Activated naive CD8-positive, alpha-beta T cell treated with anti-CD3 and anti-CD28 coated beads for 36 hours (primary cell): Measurements from ENCODE around the gene CCNA2. TPM values are rescaled to one million over a fixed set of nuclear protein-coding genes. Genes with fewer than 3 reads are reported as not detected.

Experiments
- DNase-seq: peaks from one replicate; pipeline ENCODE4 v3.0.0; 2021
- H3K27ac Mint-ChIP-seq: one replicate; pipeline ENCODE4 v1.8.0; 2022; ENCODE audit warnings: mild to moderate bottlenecking, moderate library complexity, mixed read lengths
- H3K27me3 Mint-ChIP-seq: one replicate; pipeline ENCODE4 v1.8.0; 2022; ENCODE audit warnings: mild to moderate bottlenecking, mixed read lengths
- H3K36me3 Mint-ChIP-seq: one replicate; pipeline ENCODE4 v1.8.0; 2021; ENCODE audit warnings: mild to moderate bottlenecking, mixed read lengths
- H3K4me1 Mint-ChIP-seq: one replicate; pipeline ENCODE4 v1.8.0; 2021; ENCODE audit warnings: mixed read lengths
- H3K4me3 Mint-ChIP-seq: one replicate; pipeline ENCODE4 v1.8.0; 2022; ENCODE audit warnings: mild to moderate bottlenecking, moderate library complexity, mixed read lengths
- H3K9me3 Mint-ChIP-seq: one replicate; pipeline ENCODE4 v1.8.0; 2022; ENCODE audit warnings: mixed read lengths
- total RNA-seq, 2 experiments: library from RNA; stranded (reverse); gene quantifications; one replicate each; pipeline ENCODE4 v1.2.3, GENCODE V29; 2021

Gene CCNA2
- total RNA-seq, 2 experiments from 2014 or later = 127 to 128 TPM

GRCh38 chr4:121819216-121819965 is 4.3 kb downstream of the CCNA2 start:
- no peak for DNase-seq
- Mint-ChIP-seq H3K36me3 (peaks cover 53% of the 10 kb centered on the region), H3K4me1 (peaks cover 23% of the 10 kb centered on the region), H3K4me3 (no peak overlapping the region), H3K27ac (peak overlapping the region; percentile 8), H3K27me3 (no peaks in the 10 kb centered on the region), H3K9me3 (no peaks in the 10 kb centered on the region)

GRCh38 chr4:121818215-121818614 is 5.5 kb downstream of the CCNA2 start:
- Mint-ChIP-seq H3K9me3 (no peaks in the 10 kb centered on the region), H3K4me1 (peaks cover 23% of the 10 kb centered on the region), H3K36me3 (peaks cover 53% of the 10 kb centered on the region), H3K27ac (no peak overlapping the region), H3K27me3 (no peaks in the 10 kb centered on the region), H3K4me3 (no peak overlapping the region)
- no peak for DNase-seq

- no peak overlapping the region for H3K27ac Mint-ChIP-seq
- no peaks in the 10 kb centered on the region for H3K9me3 Mint-ChIP-seq
- H3K4me1 Mint-ChIP-seq = peaks cover 22% of the 10 kb centered on the region
- no peak for DNase-seq
- peaks cover 51% of the 10 kb centered on the region for H3K36me3 Mint-ChIP-seq
- H3K27me3 Mint-ChIP-seq = no peaks in the 10 kb centered on the region
- no peak overlapping the region for H3K4me3 Mint-ChIP-seq
Observed at GRCh38 chr4:121817701-121818100, 6.0 kb downstream of the CCNA2 start.

- Mint-ChIP-seq H3K4me1 (peaks cover 19% of the 10 kb centered on the region), H3K9me3 (no peaks in the 10 kb centered on the region), H3K27ac (no peak overlapping the region), H3K27me3 (no peaks in the 10 kb centered on the region), H3K36me3 (peaks cover 44% of the 10 kb centered on the region), H3K4me3 (no peak overlapping the region)
- DNase-seq = no peak
Observed at GRCh38 chr4:121817006-121817405, 6.7 kb downstream of the CCNA2 start.

GRCh38 chr4:121814756-121815155 is 8.9 kb downstream of the CCNA2 start:
- no peaks in the 10 kb centered on the region for H3K27me3 Mint-ChIP-seq
- no peak overlapping the region for H3K27ac Mint-ChIP-seq
- peaks cover 28% of the 10 kb centered on the region for H3K36me3 Mint-ChIP-seq
- no peaks in the 10 kb centered on the region for H3K9me3 Mint-ChIP-seq
- H3K4me3 Mint-ChIP-seq = no peak overlapping the region
- no peak for DNase-seq
- peaks cover 12% of the 10 kb centered on the region for H3K4me1 Mint-ChIP-seq

- DNase-seq = no peak
- Mint-ChIP-seq H3K9me3 (no peaks in the 10 kb centered on the region), H3K4me1 (peaks cover 8% of the 10 kb centered on the region), H3K36me3 (peaks cover 20% of the 10 kb centered on the region), H3K27ac (peak overlapping the region; percentile 38), H3K27me3 (no peaks in the 10 kb centered on the region), H3K4me3 (no peak overlapping the region)
Observed at GRCh38 chr4:121811122-121811521, 12.6 kb downstream of the CCNA2 start.

GRCh38 chr4:121806411-121806810 is 17.3 kb downstream of the CCNA2 start:
- Mint-ChIP-seq H3K27ac (no peak overlapping the region), H3K27me3 (no peaks in the 10 kb centered on the region), H3K36me3 (peaks cover 39% of the 10 kb centered on the region), H3K4me1 (peaks cover 21% of the 10 kb centered on the region), H3K4me3 (no peak overlapping the region), H3K9me3 (no peaks in the 10 kb centered on the region)
- no peak for DNase-seq

- Mint-ChIP-seq H3K27ac (peak overlapping the region; percentile 97), H3K27me3 (no peaks in the 10 kb centered on the region), H3K4me1 (peaks cover 35% of the 10 kb centered on the region), H3K9me3 (no peaks in the 10 kb centered on the region), H3K4me3 (peak overlapping the region; percentile 89), H3K36me3 (peaks cover 29% of the 10 kb centered on the region)
- DNase-seq = no peak
Observed at GRCh38 chr4:121801715-121802075, 22.0 kb downstream of the CCNA2 start.

GRCh38 chr4:121800961-121801714 is 22.5 kb downstream of the CCNA2 start, which contains the start of gene EXOSC9:
EXOSC9 (plus strand) TSS chr4:121801323; CDS start chr4:121801425, 102 bp downstream.
- peak; percentile 91 for DNase-seq
- peak within 1 kb of the TSS; percentile 97 for H3K27ac Mint-ChIP-seq
- H3K4me1 Mint-ChIP-seq = peaks cover 35% of the 10 kb centered on the region
- H3K4me3 Mint-ChIP-seq = peak within 1 kb of the TSS; percentile 89
- H3K9me3 Mint-ChIP-seq = no peaks in the 10 kb centered on the region
- peaks cover 24% of the 10 kb centered on the region for H3K36me3 Mint-ChIP-seq
- H3K27me3 Mint-ChIP-seq = no peaks in the 10 kb centered on the region

GRCh38 chr4:121800638-121800960 is 23.1 kb downstream of the CCNA2 start:
- DNase-seq = no peak
- peak overlapping the region; percentile 97 for H3K27ac Mint-ChIP-seq
- H3K4me1 Mint-ChIP-seq = peaks cover 37% of the 10 kb centered on the region
- peak overlapping the region; percentile 89 for H3K4me3 Mint-ChIP-seq
- H3K36me3 Mint-ChIP-seq = peaks cover 22% of the 10 kb centered on the region
- H3K27me3 Mint-ChIP-seq = no peaks in the 10 kb centered on the region
- H3K9me3 Mint-ChIP-seq = no peaks in the 10 kb centered on the region

GRCh38 chr4:121799867-121800501 is 23.7 kb downstream of the CCNA2 start:
- Mint-ChIP-seq H3K36me3 (peaks cover 18% of the 10 kb centered on the region), H3K9me3 (no peaks in the 10 kb centered on the region), H3K4me3 (peak overlapping the region; percentile 89), H3K27me3 (peaks cover 5% of the 10 kb centered on the region), H3K27ac (peak overlapping the region; percentile 97), H3K4me1 (peaks cover 37% of the 10 kb centered on the region)
- DNase-seq = no peak

- Mint-ChIP-seq H3K4me1 (peaks cover 33% of the 10 kb centered on the region), H3K36me3 (peaks cover 14% of the 10 kb centered on the region), H3K27me3 (peaks cover 10% of the 10 kb centered on the region), H3K4me3 (peak overlapping the region; percentile 32), H3K9me3 (no peaks in the 10 kb centered on the region), H3K27ac (peak overlapping the region; percentile 97)
- no peak for DNase-seq
Observed at GRCh38 chr4:121799208-121799823, 24.4 kb downstream of the CCNA2 start.

- Mint-ChIP-seq H3K27me3 (peaks cover 16% of the 10 kb centered on the region), H3K4me3 (no peak overlapping the region), H3K9me3 (no peaks in the 10 kb centered on the region), H3K36me3 (no peaks in the 10 kb centered on the region), H3K27ac (no peak overlapping the region), H3K4me1 (peaks cover 25% of the 10 kb centered on the region)
- DNase-seq = no peak
Observed at GRCh38 chr4:121796283-121796682, 27.4 kb downstream of the CCNA2 start.

GRCh38 chr4:121794505-121795188 is 29.0 kb downstream of the CCNA2 start:
- H3K36me3 Mint-ChIP-seq = no peaks in the 10 kb centered on the region
- H3K27ac Mint-ChIP-seq = no peak overlapping the region
- no peak overlapping the region for H3K4me3 Mint-ChIP-seq
- no peaks in the 10 kb centered on the region for H3K9me3 Mint-ChIP-seq
- H3K27me3 Mint-ChIP-seq = peaks cover 17% of the 10 kb centered on the region
- H3K4me1 Mint-ChIP-seq = peaks cover 16% of the 10 kb centered on the region
- DNase-seq = no peak
